IPS-18a (cell line): Measurements from ENCODE around the gene LPCAT3.
A peak's percentile ranks its signal among the peaks of the same experiment; 100 is the strongest.

Experiments used
- H3K27ac ChIP-seq: one replicate; pipeline ENCODE4 v1.5.1; 2013; ENCODE audit warnings: low read length
- H3K27me3 ChIP-seq: one replicate; pipeline ENCODE4 v1.6.1; 2013; ENCODE audit warnings: mild to moderate bottlenecking, low read length; ENCODE audit not compliant: control insufficient read depth, insufficient read depth
- H3K36me3 ChIP-seq: one replicate; pipeline ENCODE4 v1.6.1; 2013; ENCODE audit warnings: low read depth, low read length; ENCODE audit not compliant: control insufficient read depth
- H3K4me1 ChIP-seq: one replicate; pipeline ENCODE4 v1.6.1; 2013; ENCODE audit warnings: low read depth, low read length; ENCODE audit not compliant: control insufficient read depth
- H3K4me3 ChIP-seq: one replicate; pipeline ENCODE4 v1.5.1; 2013; ENCODE audit warnings: low read length
- H3K9ac ChIP-seq: one replicate; pipeline ENCODE4 v1.6.1; 2013; ENCODE audit warnings: mild to moderate bottlenecking, low read length, moderate library complexity
- H3K9me3 ChIP-seq: one replicate; pipeline ENCODE4 v1.6.1; 2013; ENCODE audit warnings: low read depth, low read length; ENCODE audit not compliant: control insufficient read depth

Gene LPCAT3

DNA sequence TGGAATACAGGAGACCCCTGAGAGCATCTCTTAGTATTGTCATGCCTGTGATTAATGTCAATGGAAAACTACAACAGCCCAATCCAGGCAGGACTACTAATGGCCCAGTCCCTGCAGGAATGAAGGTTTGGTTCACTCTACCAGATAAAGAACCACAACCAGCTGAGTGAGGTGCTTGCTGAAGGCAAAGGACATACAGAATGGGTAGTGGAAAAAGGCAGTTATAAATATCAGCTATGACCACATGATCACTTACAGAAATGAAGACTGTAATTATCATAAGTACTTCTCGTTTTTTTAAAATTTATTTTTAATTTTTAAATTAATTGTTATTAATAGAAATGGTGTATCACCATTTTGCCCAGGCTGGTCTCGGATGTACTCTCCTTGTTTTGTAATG is 17.2 kb upstream of the LPCAT3 start:
- Histone ChIP-seq H3K36me3 (no peaks in the 10 kb centered on the region), H3K9ac (no peak overlapping the region), H3K4me1 (peaks cover 8% of the 10 kb centered on the region), H3K4me3 (no peak overlapping the region), H3K27me3 (no peaks in the 10 kb centered on the region), H3K27ac (no peak overlapping the region), H3K9me3 (no peaks in the 10 kb centered on the region)

- H3K36me3 ChIP-seq = no peaks in the 10 kb centered on the region
- no peak overlapping the region for H3K27ac ChIP-seq
- no peaks in the 10 kb centered on the region for H3K27me3 ChIP-seq
- H3K4me3 ChIP-seq = no peak overlapping the region
- H3K9ac ChIP-seq = no peak overlapping the region
- peaks cover 8% of the 10 kb centered on the region for H3K4me1 ChIP-seq
- no peaks in the 10 kb centered on the region for H3K9me3 ChIP-seq
Observed at GRCh38 chr12:7034464-7034863, 16.2 kb upstream of the LPCAT3 start.

- Histone ChIP-seq H3K9ac (no peak overlapping the region), H3K4me1 (peaks cover 8% of the 10 kb centered on the region), H3K4me3 (no peak overlapping the region), H3K36me3 (no peaks in the 10 kb centered on the region), H3K9me3 (no peaks in the 10 kb centered on the region), H3K27me3 (no peaks in the 10 kb centered on the region), H3K27ac (no peak overlapping the region)
Observed at GRCh38 chr12:7032990-7033389, 14.7 kb upstream of the LPCAT3 start.

DNA sequence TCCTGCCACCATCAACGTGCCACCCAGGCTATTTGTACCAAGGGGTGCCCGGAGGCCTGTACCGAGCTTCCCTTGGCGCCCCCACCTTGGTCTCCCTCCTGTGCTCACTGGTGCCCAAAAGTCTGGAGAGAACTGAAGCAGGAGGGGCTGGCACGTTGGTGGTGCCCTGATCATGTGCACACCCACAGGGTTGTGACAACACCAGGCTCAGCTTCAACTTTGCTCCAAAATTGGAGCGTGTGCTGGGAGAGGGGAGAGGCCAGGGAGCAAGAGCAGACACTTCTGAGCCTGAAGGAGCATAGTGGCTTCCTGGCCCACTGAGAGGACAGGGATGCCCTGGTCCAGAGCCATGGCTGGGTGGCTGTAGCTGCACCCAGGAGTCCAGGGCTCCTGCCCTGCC is 13.0 kb upstream of the LPCAT3 start:
- Histone ChIP-seq H3K27me3 (no peaks in the 10 kb centered on the region), H3K4me1 (peaks cover 4% of the 10 kb centered on the region), H3K9me3 (no peaks in the 10 kb centered on the region), H3K36me3 (no peaks in the 10 kb centered on the region), H3K4me3 (no peak overlapping the region), H3K27ac (no peak overlapping the region), H3K9ac (no peak overlapping the region)

DNA sequence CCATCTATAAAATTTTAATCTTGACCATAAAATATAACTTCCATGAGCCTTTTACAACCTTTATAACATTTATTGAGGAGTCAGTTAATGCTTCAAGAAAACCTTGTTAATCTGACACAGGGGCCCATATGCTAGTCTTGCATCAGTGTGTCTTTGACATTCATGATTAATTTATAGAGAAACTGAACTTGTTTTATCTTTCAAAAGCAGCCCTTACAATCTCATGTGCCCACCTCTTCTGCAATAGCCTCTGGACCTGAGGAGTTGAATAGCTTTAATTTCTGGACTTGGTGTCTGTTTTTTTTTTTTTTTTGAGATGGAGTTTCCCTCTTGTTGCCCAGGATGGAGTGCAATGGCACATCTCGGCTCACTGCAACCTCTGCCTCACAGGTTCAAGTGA is 8.6 kb upstream of the LPCAT3 start:
- Histone ChIP-seq H3K4me3 (no peak overlapping the region), H3K9me3 (no peaks in the 10 kb centered on the region), H3K27ac (no peak overlapping the region), H3K27me3 (no peaks in the 10 kb centered on the region), H3K36me3 (no peaks in the 10 kb centered on the region), H3K9ac (no peak overlapping the region), H3K4me1 (no peaks in the 10 kb centered on the region)

DNA sequence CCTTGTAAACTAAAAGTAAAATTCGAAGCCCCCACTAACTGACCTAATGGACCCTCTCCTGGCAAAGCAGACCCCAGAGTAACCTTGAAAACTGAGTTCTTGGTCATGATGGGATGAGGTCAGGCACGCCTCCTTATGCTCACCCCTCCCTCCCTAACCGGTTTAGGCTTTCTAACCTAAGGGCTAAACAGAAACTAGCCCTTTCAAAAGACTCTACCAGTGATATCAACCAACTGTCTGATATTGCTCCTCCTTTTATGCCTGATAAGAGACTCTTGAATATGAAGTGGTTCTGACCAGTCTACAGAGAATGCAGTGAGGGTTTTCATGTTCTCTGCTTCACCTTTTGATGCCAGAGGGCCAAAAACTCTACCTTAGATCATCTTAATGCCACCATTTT is 4.8 kb upstream of the LPCAT3 start:
- no peaks in the 10 kb centered on the region for H3K9me3 ChIP-seq
- no peaks in the 10 kb centered on the region for H3K36me3 ChIP-seq
- H3K27ac ChIP-seq = no peak overlapping the region
- H3K4me1 ChIP-seq = peaks cover 7% of the 10 kb centered on the region
- no peak overlapping the region for H3K9ac ChIP-seq
- H3K27me3 ChIP-seq = no peaks in the 10 kb centered on the region
- no peak overlapping the region for H3K4me3 ChIP-seq

DNA sequence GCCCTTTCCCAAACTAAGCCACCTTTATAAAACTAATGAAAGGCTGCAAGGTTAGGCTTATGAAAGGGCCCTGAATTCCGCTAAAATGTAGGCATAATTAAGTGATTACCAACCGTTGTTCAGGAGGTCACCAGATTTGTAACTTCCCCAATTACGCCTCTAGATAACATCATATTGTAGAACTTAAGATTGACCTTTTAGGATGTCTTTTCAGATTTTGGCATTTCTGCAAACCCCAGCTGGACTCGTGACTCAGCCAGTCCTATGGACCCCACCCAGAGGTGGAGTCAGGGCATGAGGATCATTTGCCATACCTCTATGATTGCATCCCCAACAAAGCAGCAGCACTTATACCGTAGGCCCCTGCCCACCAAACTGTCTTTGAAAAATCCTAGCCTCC is 3.7 kb upstream of the LPCAT3 start:
- Histone ChIP-seq H3K4me3 (no peak overlapping the region), H3K27me3 (no peaks in the 10 kb centered on the region), H3K4me1 (peaks cover 12% of the 10 kb centered on the region), H3K36me3 (no peaks in the 10 kb centered on the region), H3K9ac (no peak overlapping the region), H3K9me3 (no peaks in the 10 kb centered on the region), H3K27ac (no peak overlapping the region)

DNA sequence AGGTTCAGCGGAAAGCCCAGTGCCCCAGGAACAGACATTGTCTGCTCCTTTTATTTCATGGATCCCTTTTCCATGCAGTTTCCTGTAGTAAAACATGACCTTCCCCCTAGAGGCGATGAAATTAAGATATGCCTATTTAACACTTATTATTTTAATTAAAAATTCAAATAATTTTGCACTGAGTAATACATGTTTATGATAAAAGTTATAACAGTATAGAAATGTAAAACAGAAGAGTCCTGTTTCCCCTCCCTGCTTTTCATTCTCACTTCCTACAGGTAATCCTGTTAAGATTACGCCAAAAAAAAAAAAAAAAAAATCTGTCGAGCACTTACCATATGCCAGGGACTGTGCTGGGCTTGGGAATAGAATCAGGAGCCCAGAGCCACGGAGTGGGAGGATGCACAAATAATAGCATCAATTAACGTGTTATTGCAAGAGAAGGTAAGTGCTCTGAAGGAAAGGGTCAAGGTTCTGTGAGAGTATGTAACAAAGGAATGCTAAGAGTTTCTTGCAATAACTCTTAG is 830 bp upstream of the LPCAT3 start:
- peak overlapping the region; percentile 84 for H3K4me3 ChIP-seq
- peaks cover 13% of the 10 kb centered on the region for H3K4me1 ChIP-seq
- no peak overlapping the region for H3K27ac ChIP-seq
- no peaks in the 10 kb centered on the region for H3K36me3 ChIP-seq
- H3K9me3 ChIP-seq = no peaks in the 10 kb centered on the region
- H3K27me3 ChIP-seq = no peaks in the 10 kb centered on the region
- peak overlapping the region; percentile 55 for H3K9ac ChIP-seq

DNA sequence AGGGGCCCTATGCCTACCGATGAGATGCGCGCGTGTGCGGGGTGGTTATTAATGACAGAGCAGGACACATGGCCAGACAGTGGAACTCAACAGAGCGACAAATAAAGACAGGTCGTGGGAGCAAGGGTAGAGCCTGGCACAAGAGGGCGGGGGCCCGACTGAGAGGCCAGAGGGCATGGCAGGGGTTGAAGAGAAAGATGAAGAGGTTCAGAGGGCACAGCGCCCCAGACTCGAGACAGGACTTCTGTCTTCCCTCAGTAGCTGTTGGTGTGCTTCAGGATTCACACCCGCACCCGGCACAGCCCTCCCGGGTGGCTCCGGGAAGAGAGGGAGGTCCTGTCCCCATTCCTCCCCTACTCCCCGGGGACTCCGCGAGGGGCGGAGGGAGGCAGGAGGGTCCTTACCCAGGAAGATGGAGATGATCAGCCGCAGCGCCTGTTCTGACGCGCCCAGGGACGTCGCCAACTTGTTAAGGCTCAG is 366 bp downstream of the LPCAT3 start:
- Histone ChIP-seq H3K36me3 (no peaks in the 10 kb centered on the region), H3K9me3 (no peaks in the 10 kb centered on the region), H3K4me1 (peaks cover 13% of the 10 kb centered on the region), H3K4me3 (peak overlapping the region; percentile 84), H3K9ac (peak overlapping the region; percentile 55), H3K27me3 (no peaks in the 10 kb centered on the region), H3K27ac (no peak overlapping the region)

DNA sequence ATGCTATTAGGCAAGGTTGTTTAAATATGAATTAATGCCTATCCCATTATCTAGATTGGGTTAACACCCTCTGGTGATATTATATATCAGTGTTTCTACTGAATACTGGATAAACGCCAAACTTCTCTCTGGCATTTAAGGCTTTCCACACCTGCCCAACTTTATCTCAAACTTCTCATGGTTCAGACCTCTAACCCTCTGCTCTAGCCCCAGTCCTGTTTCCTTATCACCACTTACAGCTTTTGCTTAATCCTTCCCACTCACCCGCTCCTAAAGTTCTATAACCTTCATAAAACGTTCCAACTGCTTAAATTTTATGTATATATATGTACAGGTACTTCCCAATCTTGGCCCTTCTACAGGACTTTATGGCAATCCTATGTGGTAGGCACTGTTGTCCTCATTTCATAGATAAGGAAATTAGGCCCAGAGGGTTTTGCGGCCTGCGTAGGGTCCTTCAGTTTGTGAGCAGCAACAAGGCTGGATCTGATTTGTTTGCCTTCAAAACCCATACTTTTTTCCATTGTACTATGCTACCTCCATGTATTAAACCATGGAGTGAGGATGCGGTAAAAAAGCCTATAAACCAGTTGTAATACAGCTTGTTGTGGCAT is 1.2 kb downstream of the LPCAT3 start:
- peaks cover 13% of the 10 kb centered on the region for H3K4me1 ChIP-seq
- no peak overlapping the region for H3K27ac ChIP-seq
- H3K36me3 ChIP-seq = no peaks in the 10 kb centered on the region
- H3K4me3 ChIP-seq = peak overlapping the region; percentile 84
- no peaks in the 10 kb centered on the region for H3K27me3 ChIP-seq
- no peaks in the 10 kb centered on the region for H3K9me3 ChIP-seq
- H3K9ac ChIP-seq = no peak overlapping the region

GRCh38 chr12:7015555-7016370 is 2.5 kb downstream of the LPCAT3 start:
- no peak overlapping the region for H3K27ac ChIP-seq
- no peaks in the 10 kb centered on the region for H3K9me3 ChIP-seq
- H3K36me3 ChIP-seq = no peaks in the 10 kb centered on the region
- no peak overlapping the region for H3K9ac ChIP-seq
- no peak overlapping the region for H3K4me3 ChIP-seq
- H3K4me1 ChIP-seq = peaks cover 13% of the 10 kb centered on the region
- no peaks in the 10 kb centered on the region for H3K27me3 ChIP-seq
